Colonic mucosa (tissue), 4 donors: ENCODE data around the gene ZNF385A. TPM values are rescaled to one million over a fixed set of nuclear protein-coding genes. Genes with fewer than 3 reads are reported as not detected.
A peak's percentile ranks its signal among the peaks of the same experiment; 100 is the strongest.

Experiments
- DNase-seq: peaks from one replicate; pipeline ENCODE4 v3.0.0-alpha.2; 2020
- H3K27ac ChIP-seq: fragments of 200-600 bp; one replicate; pipeline ENCODE4 v1.8.0; 2021
- H3K27me3 ChIP-seq: fragments of 200-600 bp; one replicate; pipeline ENCODE4 v1.8.0; 2021
- H3K36me3 ChIP-seq: fragments of 200-600 bp; one replicate; pipeline ENCODE4 v1.8.0; 2021
- H3K4me1 ChIP-seq: fragments of 200-600 bp; one replicate; pipeline ENCODE4 v1.8.0; 2021; ENCODE audit warnings: mild to moderate bottlenecking
- H3K4me3 ChIP-seq: fragments of 200-600 bp; one replicate; pipeline ENCODE4 v1.8.0; 2021
- H3K9ac ChIP-seq, 2 donors: one replicate each; pipeline ENCODE4 v1.7.0; 2013; ENCODE audit warnings: control low read depth in 2 of 2, low read depth in 2 of 2, low read length in 2 of 2
- H3K9me3 ChIP-seq: fragments of 200-600 bp; one replicate; pipeline ENCODE4 v1.8.0; 2021
- intact Hi-C: fragments of 100-400 bp; cut with DNase I; formaldehyde crosslinking; loops from one replicate; pipeline ENCODE4 v1.14.1; 2022
- total RNA-seq, 2 donors: library from RNA; stranded (reverse); fragmentation: NEBNext Ultra II Directional in 1 of 2; extraction: Animal tissue kit (Norgen Biotek cat#: 25700) in 1 of 2; gene quantifications; one replicate each; pipeline ENCODE4 v1.2.1, GENCODE V29; 2021
- TF ChIP-seq, protein P1 (sequence below): fragments of 200-600 bp; IDR thresholded peaks from one replicate; pipeline ENCODE4 v1.8.0; 2022; ENCODE audit warnings: antibody characterized with exemption, mild to moderate bottlenecking
- donor health status: healthy.
- donor health status: DM: no; HTN: no; CAD: no.
- donor health status: DM: no; HTN: no; CAD: no.

ZNF385A gene
- total RNA-seq, 2 donors from 2014 or later: 3.8 to 7.3 TPM

DNA sequence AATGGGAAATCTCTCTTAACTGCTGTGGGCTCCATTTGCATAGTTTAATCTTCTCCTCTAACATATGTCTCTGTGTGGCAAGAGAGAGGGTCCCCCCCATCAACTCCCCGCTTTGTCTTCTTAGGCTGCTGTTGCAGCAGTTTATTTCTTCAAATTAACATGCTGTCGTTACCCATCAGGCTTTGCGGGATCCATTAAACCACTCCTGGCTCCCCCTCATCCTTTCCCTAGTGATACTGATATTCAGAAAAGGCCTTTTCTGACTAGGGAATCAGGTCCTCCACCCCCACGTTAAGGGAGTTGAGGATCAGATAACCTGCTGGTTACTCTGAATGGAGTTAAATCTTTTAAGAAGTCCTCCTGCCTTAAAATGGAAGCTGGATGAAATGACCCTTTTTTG is 35.5 kb downstream of the ZNF385A start:
- Histone ChIP-seq H3K36me3 (peaks cover 36% of the 10 kb centered on the region), H3K9me3 (no peaks in the 10 kb centered on the region), H3K27me3 (no peaks in the 10 kb centered on the region), H3K9ac (no peak overlapping the region), H3K4me1 (no peaks in the 10 kb centered on the region), H3K4me3 (no peak overlapping the region), H3K27ac (no peak overlapping the region)
- DNase-seq: no peak
- TF ChIP-seq, protein P1, sequence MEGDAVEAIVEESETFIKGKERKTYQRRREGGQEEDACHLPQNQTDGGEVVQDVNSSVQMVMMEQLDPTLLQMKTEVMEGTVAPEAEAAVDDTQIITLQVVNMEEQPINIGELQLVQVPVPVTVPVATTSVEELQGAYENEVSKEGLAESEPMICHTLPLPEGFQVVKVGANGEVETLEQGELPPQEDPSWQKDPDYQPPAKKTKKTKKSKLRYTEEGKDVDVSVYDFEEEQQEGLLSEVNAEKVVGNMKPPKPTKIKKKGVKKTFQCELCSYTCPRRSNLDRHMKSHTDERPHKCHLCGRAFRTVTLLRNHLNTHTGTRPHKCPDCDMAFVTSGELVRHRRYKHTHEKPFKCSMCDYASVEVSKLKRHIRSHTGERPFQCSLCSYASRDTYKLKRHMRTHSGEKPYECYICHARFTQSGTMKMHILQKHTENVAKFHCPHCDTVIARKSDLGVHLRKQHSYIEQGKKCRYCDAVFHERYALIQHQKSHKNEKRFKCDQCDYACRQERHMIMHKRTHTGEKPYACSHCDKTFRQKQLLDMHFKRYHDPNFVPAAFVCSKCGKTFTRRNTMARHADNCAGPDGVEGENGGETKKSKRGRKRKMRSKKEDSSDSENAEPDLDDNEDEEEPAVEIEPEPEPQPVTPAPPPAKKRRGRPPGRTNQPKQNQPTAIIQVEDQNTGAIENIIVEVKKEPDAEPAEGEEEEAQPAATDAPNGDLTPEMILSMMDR: no peak
- intact Hi-C loops: no loop called here

DNA sequence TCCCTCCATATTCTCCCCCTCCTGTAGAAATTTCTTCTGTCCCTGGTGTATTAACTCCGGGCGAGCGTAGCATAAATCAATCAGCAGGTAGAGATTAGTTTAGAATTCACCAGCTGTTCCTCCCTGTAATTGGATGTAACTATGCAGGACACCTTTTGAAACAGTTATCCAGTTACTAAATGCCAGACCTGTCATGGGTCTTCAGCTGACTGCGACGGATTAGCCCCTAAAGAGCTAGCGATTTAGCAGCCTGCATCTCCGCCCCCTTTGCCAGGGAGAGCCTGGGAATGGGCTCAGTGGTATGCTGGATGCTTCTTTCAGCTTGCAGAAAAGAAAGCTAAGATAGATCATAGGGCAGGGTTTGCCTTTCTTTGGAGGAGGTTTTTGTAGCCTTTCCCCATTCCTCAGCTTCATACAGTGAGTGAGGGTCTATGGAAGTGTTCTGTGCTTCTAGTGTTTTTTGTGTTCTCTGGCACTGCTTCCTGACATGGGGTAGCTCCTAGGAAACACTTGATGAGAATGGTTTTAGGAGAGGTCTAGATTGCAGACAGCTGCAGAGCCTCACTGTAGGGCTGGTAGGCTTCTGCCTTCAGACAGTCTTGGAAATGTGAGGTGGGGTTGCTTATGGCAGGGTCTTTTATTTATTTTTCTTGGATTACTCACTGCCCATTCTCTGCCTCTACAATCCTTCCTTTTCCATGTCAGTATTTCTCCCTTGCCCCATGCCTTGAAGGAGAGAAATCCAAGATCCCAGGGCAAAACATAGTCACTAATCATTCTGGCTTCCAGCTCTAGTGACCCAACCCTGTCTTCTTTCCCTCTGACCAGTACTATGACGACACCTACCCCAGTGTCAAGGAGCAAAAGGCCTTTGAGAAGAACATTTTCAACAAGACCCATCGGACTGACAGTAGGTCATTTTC is 42.9 kb downstream of the ZNF385A start:
- Histone ChIP-seq H3K27ac (no peak overlapping the region), H3K27me3 (no peaks in the 10 kb centered on the region), H3K4me1 (no peaks in the 10 kb centered on the region), H3K9me3 (no peaks in the 10 kb centered on the region), H3K36me3 (peaks cover 14% of the 10 kb centered on the region), H3K4me3 (no peak overlapping the region), H3K9ac (no peak overlapping the region)
- intact Hi-C loops: no loop called here
- no peak for DNase-seq
- TF ChIP-seq, protein P1: no peak

DNA sequence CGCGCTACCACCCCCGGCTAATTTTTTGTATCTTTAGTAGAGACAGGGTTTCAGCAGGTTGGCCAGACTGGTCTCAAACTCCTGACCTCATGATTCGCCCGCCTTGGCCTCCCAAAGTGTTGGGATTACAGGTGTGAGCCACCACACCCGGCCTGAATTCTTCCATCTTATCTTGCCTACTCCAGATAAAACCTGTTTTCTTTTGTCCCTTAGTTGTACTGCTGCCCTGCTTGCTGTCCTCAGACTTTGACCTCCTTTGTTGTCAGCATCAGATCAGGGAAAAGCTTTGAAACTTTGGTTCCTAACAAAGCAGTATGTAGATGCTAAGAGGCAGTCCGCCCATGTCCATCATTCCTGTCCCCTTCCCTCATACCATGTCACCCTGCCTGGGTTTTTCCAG is 43.7 kb downstream of the ZNF385A start:
- H3K36me3 ChIP-seq: peaks cover 9% of the 10 kb centered on the region
- H3K4me1 ChIP-seq: no peaks in the 10 kb centered on the region
- H3K9ac ChIP-seq: no peak overlapping the region

DNA sequence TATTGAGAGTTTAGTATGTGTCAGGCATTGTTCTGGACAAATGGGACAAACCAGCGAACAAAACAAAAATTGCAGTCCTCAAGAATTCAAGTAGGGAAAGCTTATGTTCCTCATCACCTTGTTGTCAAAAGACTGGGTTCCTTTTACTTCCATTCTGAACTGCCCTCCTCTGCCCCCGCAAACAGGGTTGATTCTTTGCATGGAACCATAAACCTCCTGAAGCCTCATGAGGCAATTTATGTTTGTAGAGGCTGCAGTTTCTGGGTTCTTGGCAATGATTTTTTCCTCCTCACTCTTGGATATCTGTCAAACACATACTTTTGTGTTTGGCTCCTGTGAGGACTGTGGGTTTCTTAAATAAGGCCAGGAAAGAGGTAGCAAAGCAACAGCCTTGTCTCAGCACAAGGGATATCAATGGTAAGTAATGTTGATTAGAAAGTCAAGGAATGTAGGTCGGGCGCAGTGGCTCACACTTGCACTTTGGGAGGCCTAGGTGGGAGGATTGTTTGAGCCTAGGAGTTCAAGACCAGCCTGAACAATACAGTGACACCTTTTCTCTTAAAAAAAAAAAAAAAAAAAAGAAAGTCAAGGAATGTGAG is 45.7 kb downstream of the ZNF385A start:
- Histone ChIP-seq H3K36me3 (no peaks in the 10 kb centered on the region), H3K27me3 (no peaks in the 10 kb centered on the region), H3K4me3 (no peak overlapping the region), H3K27ac (no peak overlapping the region), H3K9me3 (no peaks in the 10 kb centered on the region), H3K9ac (no peak overlapping the region), H3K4me1 (no peaks in the 10 kb centered on the region)
- intact Hi-C loops: no loop called here
- TF ChIP-seq, protein P1: no peak
- no peak for DNase-seq

More for the DNA sequence above, 43.7 kb downstream of the ZNF385A start:
- no peak overlapping the region for H3K4me3 ChIP-seq
- H3K27ac ChIP-seq: no peak overlapping the region
- H3K27me3 ChIP-seq: no peaks in the 10 kb centered on the region
- intact Hi-C loops: no loop called here
- TF ChIP-seq, protein P1: no peak
- no peaks in the 10 kb centered on the region for H3K9me3 ChIP-seq
- DNase-seq: no peak

DNA sequence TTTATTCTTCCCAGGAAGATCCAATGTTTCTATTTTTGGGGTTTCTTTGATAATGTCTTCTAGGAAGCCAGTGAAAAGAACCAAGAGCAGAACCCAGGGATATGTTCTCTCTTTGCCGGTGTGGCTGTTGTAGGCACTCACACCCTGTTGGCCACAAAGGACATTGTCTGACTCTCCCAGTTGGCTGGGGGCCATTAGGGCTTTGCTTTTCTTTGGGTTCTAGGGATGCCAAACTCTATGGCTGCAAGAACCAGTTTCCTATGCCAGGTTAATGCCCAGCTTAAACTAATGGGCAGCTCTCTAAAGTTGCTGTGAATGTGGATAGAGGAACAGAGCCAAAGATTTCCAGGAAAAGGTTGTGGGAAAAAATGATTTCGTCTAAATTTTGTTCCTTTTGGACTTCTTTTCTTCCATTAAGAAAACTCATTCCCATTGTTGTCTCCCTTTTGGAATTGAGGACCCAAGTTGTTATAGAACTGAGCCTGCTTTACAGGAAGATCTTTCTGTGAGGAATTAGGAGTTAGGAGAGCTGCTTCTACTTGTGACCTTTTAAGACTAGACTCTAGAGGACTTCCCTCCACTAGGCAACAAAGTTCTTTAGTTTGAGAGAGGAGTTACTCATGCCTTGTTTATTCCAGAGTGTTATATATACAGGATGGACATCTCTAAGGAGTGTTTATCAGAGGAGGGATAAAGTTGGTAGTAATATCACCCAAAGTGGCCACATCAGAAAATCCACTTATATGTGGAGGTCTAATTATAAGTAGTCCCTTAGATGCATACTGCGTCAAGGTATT is 46.5 kb downstream of the ZNF385A start:
- no peak overlapping the region for H3K4me3 ChIP-seq
- peak overlapping the region; percentile 13 for H3K27ac ChIP-seq
- no peaks in the 10 kb centered on the region for H3K36me3 ChIP-seq
- no peaks in the 10 kb centered on the region for H3K27me3 ChIP-seq
- TF ChIP-seq, protein P1: no peak
- H3K9ac ChIP-seq: no peak overlapping the region
- no peaks in the 10 kb centered on the region for H3K4me1 ChIP-seq
- no peaks in the 10 kb centered on the region for H3K9me3 ChIP-seq
- DNase-seq: no peak
- intact Hi-C loops: no loop called here
